HEK293 (cell line): ENCODE measurements around the gene ARL15.

Experiments used
- CTCF ChIA-PET: fragments of 350-600 bp; formaldehyde crosslinking; extraction: SDS; loops from one replicate; lab custom pipeline; 2021; ENCODE audit warnings: antibody characterized with exemption; lab: Yijun Ruan, JAX
- POLR2A ChIA-PET: fragments of 300-600 bp; formaldehyde crosslinking; extraction: SDS; loops from one replicate; lab custom pipeline; 2020; ENCODE audit warnings: antibody characterized with exemption, inconsistent platforms; lab: Yijun Ruan, JAX
- H3K27ac ChIP-seq: fragments of 200-500 bp; sonication (Bioruptor generic); 2 replicates; pipeline ENCODE4 v1.5.1; 2014; ENCODE audit warnings: low read depth, low read length, control low read depth, inconsistent platforms; ENCODE audit errors: extremely low read depth
- H3K36me3 ChIP-seq, 2 experiments: fragments of 200-500 bp in 1 of 2; sonication (Bioruptor generic) in 1 of 2; 1 replicate in 1 of 2; 2 replicates in 1 of 2; pipeline ENCODE4 v1.5.1; 2014 to 2017; ENCODE audit warnings: inconsistent platforms in 2 of 2, low read length in 2 of 2; ENCODE audit not compliant: control insufficient read depth in 2 of 2, insufficient read depth in 1 of 2
- H3K4me1 ChIP-seq: fragments of 200-500 bp; sonication (Bioruptor generic); 2 replicates; pipeline ENCODE4 v1.5.1; 2014; ENCODE audit warnings: mild to moderate bottlenecking, low read length, inconsistent platforms; ENCODE audit not compliant: control insufficient read depth, insufficient read depth
- H3K4me3 ChIP-seq: 2 replicates; pipeline ENCODE4 v1.5.1; 2011; ENCODE audit warnings: low read depth, mild to moderate bottlenecking, control low read depth, low read length, moderate library complexity
- H3K9me3 ChIP-seq: fragments of 200-500 bp; sonication (Bioruptor generic); 2 replicates; pipeline ENCODE4 v1.5.1; 2014; ENCODE audit warnings: low read depth, low read length, inconsistent platforms; ENCODE audit not compliant: control insufficient read depth, insufficient read depth
- ATF2 ChIP-seq: fragments of 450-650 bp; formaldehyde crosslinking; IDR thresholded peaks from 2 replicates; pipeline ENCODE4 v1.5.1; 2016; ENCODE audit warnings: missing biosample characterization, missing genetic modification characterization, low read depth
- EGR2 ChIP-seq: fragments of 450-650 bp; formaldehyde crosslinking; IDR thresholded peaks from 2 replicates; pipeline ENCODE4 v1.5.1; 2016; ENCODE audit warnings: low read depth, missing biosample characterization, missing genetic modification characterization
- KLF9 ChIP-seq: fragments of 450-650 bp; formaldehyde crosslinking; IDR thresholded peaks from 2 replicates; pipeline ENCODE4 v1.5.1; 2016; ENCODE audit warnings: missing biosample characterization, missing genetic modification characterization, low read depth
- REPIN1 ChIP-seq: fragments of 450-650 bp; formaldehyde crosslinking; IDR thresholded peaks from 2 replicates; pipeline ENCODE4 v1.5.1; 2017; ENCODE audit warnings: missing biosample characterization, missing genetic modification characterization, low read depth
- ZBTB17 ChIP-seq: fragments of 450-650 bp; formaldehyde crosslinking; IDR thresholded peaks from 2 replicates; pipeline ENCODE4 v1.5.1; 2016; ENCODE audit warnings: missing biosample characterization, missing genetic modification characterization
- ZEB2 ChIP-seq: fragments of 450-650 bp; formaldehyde crosslinking; IDR thresholded peaks from 2 replicates; pipeline ENCODE4 v1.5.1; 2016; ENCODE audit warnings: missing biosample characterization, missing genetic modification characterization
- ZFP41 ChIP-seq: fragments of 450-650 bp; formaldehyde crosslinking; IDR thresholded peaks from 2 replicates; pipeline ENCODE4 v1.5.1; 2016; ENCODE audit warnings: missing biosample characterization, missing genetic modification characterization, borderline replicate concordance
- ZNF24 ChIP-seq: fragments of 450-650 bp; formaldehyde crosslinking; IDR thresholded peaks from 2 replicates; pipeline ENCODE4 v1.5.1; 2016; ENCODE audit warnings: missing biosample characterization, missing genetic modification characterization
- ZNF274 ChIP-seq, 2 experiments: fragments of 200-500 bp in 1 of 2; fragments of 450-650 bp in 1 of 2; sonication (Bioruptor generic) in 1 of 2; formaldehyde crosslinking in 1 of 2; IDR thresholded peaks; 2 replicates each; pipeline versions ENCODE4 v1.5.1 to v1.6.1; 2014 to 2016; ENCODE audit warnings: borderline replicate concordance in 1 of 2, inconsistent platforms in 1 of 2, low read length in 1 of 2, missing biosample characterization in 1 of 2, missing genetic modification characterization in 1 of 2
- ZNF311 ChIP-seq: fragments of 450-650 bp; formaldehyde crosslinking; IDR thresholded peaks from 2 replicates; pipeline ENCODE4 v1.5.1; 2017; ENCODE audit warnings: missing biosample characterization, missing genetic modification characterization, borderline replicate concordance
- ZNF362 ChIP-seq: fragments of 450-650 bp; formaldehyde crosslinking; IDR thresholded peaks from 2 replicates; pipeline ENCODE4 v1.5.1; 2016; ENCODE audit warnings: missing biosample characterization, missing genetic modification characterization
- ZNF398 ChIP-seq: fragments of 450-650 bp; formaldehyde crosslinking; IDR thresholded peaks from 2 replicates; pipeline ENCODE4 v1.5.1; 2017; ENCODE audit warnings: missing biosample characterization, missing genetic modification characterization
- ZNF416 ChIP-seq: fragments of 450-650 bp; formaldehyde crosslinking; IDR thresholded peaks from 2 replicates; pipeline ENCODE4 v1.5.1; 2016; ENCODE audit warnings: missing biosample characterization, missing genetic modification characterization
- ZNF423 ChIP-seq: fragments of 450-650 bp; formaldehyde crosslinking; IDR thresholded peaks from 2 replicates; pipeline ENCODE4 v1.5.1; 2016; ENCODE audit warnings: missing biosample characterization, missing genetic modification characterization
- ZNF449 ChIP-seq: fragments of 450-650 bp; formaldehyde crosslinking; IDR thresholded peaks from 2 replicates; pipeline ENCODE4 v1.5.1; 2017; ENCODE audit warnings: missing biosample characterization, mild to moderate bottlenecking, missing genetic modification characterization, moderate library complexity
- ZNF558 ChIP-seq: fragments of 450-650 bp; formaldehyde crosslinking; IDR thresholded peaks from 2 replicates; pipeline ENCODE4 v1.5.1; 2016; ENCODE audit warnings: missing biosample characterization, missing genetic modification characterization
- ZNF580 ChIP-seq: fragments of 450-650 bp; formaldehyde crosslinking; IDR thresholded peaks from 2 replicates; pipeline ENCODE4 v1.5.1; 2016; ENCODE audit warnings: missing biosample characterization, missing genetic modification characterization
- ZNF596 ChIP-seq: fragments of 450-650 bp; IDR thresholded peaks from 2 replicates; pipeline ENCODE4 v1.5.0; 2018; ENCODE audit warnings: missing biosample characterization, mild to moderate bottlenecking, missing genetic modification characterization, moderate library complexity
- ZNF768 ChIP-seq: fragments of 450-650 bp; formaldehyde crosslinking; IDR thresholded peaks from 2 replicates; pipeline ENCODE4 v1.5.1; 2018; ENCODE audit warnings: missing biosample characterization, mild to moderate bottlenecking, missing genetic modification characterization
- ZNF776 ChIP-seq: fragments of 450-650 bp; formaldehyde crosslinking; IDR thresholded peaks from 2 replicates; pipeline ENCODE4 v1.5.0; 2017; ENCODE audit warnings: missing biosample characterization, missing genetic modification characterization, borderline replicate concordance
- ZSCAN18 ChIP-seq: fragments of 450-650 bp; formaldehyde crosslinking; IDR thresholded peaks from 2 replicates; pipeline ENCODE4 v1.5.1; 2016; ENCODE audit warnings: missing biosample characterization, missing genetic modification characterization
- ZSCAN23 ChIP-seq: fragments of 450-650 bp; formaldehyde crosslinking; IDR thresholded peaks from 2 replicates; pipeline ENCODE4 v1.5.1; 2016; ENCODE audit warnings: missing biosample characterization, missing genetic modification characterization
- ZSCAN5A ChIP-seq: fragments of 450-650 bp; formaldehyde crosslinking; IDR thresholded peaks from 2 replicates; pipeline ENCODE4 v1.5.1; 2016; ENCODE audit warnings: missing biosample characterization, missing genetic modification characterization

The ARL15 gene

GRCh38 chr5:54087436-54087835, 222.9 kb downstream of the ARL15 start (continued):
- TF ChIP-seq ZFP41: no peak
- TF ChIP-seq KLF9 (tag by site-specific recombination): no peak
- TF ChIP-seq ZSCAN18: no peak
- TF ChIP-seq ZNF398 (tag by site-specific recombination): no peak
- no peak for TF ChIP-seq ZBTB17 (tag by site-specific recombination)

GRCh38 chr5:54086191-54086590, 224.2 kb downstream of the ARL15 start:
- Histone ChIP-seq H3K27ac (no peak overlapping the region), H3K4me1 (no peaks in the 10 kb centered on the region), H3K4me3 (no peak overlapping the region), H3K9me3 (no peaks in the 10 kb centered on the region), H3K36me3 (no peaks in the 10 kb centered on the region)
- no peak for TF ChIP-seq ZEB2 (tag by site-specific recombination)
- TF ChIP-seq EGR2: no peak
- TF ChIP-seq ZNF274 (IDR thresholded peaks at IDR 0.05; ENCODE audit: low read length): no peak
- no peak for TF ChIP-seq ZNF274 (tag by site-specific recombination; IDR thresholded peaks at IDR 0.05; ENCODE audit: borderline replicate concordance)
- ChIA-PET CTCF (interaction anchor here (0.6 kb wide), 1 partner anchor 62 kb away, joined by 5 read pairs; no protein-coding TSS in a partner anchor), POLR2A (no interaction called here)

GRCh38 chr5:54084696-54085095, 225.7 kb downstream of the ARL15 start:
- no peaks in the 10 kb centered on the region for H3K4me1 ChIP-seq
- ChIA-PET CTCF (no interaction called here), POLR2A (no interaction called here)
- H3K27ac ChIP-seq: no peak overlapping the region
- TF ChIP-seq ZNF24 (tag by site-specific recombination) (no peak), ZNF362 (no peak), ZNF416 (tag by site-specific recombination) (no peak), ZNF449 (no peak), ZNF580 (tag by site-specific recombination) (no peak), ZNF311 (tag by site-specific recombination) (no peak), ZSCAN5A (no peak), ZNF768 (tag by site-specific recombination) (no peak), ATF2 (tag by site-specific recombination) (no peak), ZNF558 (tag by site-specific recombination) (no peak), ZNF423 (tag by site-specific recombination) (no peak), ZSCAN23 (tag by site-specific recombination) (no peak), ZNF596 (tag by site-specific recombination) (no peak), REPIN1 (tag by site-specific recombination) (no peak), ZNF776 (tag by site-specific recombination) (no peak)
- H3K4me3 ChIP-seq: no peak overlapping the region
- H3K9me3 ChIP-seq: no peaks in the 10 kb centered on the region
- H3K36me3 ChIP-seq: no peaks in the 10 kb centered on the region
